HG03432 (cell line): ENCODE measurements around the gene NUDT4B.
A peak's percentile ranks its signal among the peaks of the same experiment; 100 is the strongest.
"Not testable (repeated sequence)": the region's sequence is repeated elsewhere in the genome, so short reads cannot be mapped to it uniquely, and the experiment has no call there.

ENCODE experiments used
- ATAC-seq: cut with Tn5 transposase; IDR thresholded peaks from one replicate; pipeline ENCODE4 v1.9.1; 2021; ENCODE audit warnings: mild to moderate bottlenecking, moderate library complexity; ENCODE audit not compliant: unreplicated experiment

NUDT4B gene

DNA sequence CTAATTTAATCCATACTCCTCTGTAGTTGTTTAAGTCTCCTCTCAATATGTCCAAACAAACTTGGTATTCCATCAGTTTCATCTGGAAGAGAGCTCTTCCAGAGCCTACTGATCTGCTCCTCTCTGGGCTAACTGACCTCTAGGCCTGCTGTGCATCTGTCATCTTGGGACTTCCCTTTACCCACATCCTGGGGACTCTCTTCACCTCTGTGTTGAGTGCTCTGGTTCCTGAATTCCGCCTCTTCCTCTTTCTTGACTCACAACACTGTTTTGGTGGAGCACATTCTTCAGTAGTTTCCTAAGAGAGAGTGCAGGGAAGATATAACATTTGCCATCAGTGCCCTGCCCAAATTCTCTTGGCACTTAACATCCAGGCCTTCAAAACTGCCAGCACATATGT is 13.0 kb upstream of the NUDT4B start:
- not testable (repeated sequence) for ATAC-seq

DNA sequence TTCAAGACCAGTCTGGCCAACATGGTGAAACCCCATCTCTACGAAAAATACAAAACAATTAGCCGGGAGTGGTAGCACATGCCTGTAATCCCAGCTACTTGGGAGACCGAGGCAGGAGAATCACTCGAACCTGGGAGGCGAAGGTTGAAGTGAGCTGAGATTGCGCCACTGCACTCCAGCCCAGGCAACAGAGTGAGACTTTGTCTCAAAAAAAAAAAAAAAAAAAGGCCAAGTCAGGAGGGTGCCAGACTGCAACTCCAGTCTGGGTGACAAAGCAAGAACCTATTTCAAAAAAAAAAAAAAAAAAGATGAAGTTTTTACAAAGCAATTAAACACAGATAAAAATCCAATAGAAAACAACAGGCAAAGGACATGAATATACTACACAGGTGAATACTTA is 9.9 kb upstream of the NUDT4B start:
- not testable (repeated sequence) for ATAC-seq

DNA sequence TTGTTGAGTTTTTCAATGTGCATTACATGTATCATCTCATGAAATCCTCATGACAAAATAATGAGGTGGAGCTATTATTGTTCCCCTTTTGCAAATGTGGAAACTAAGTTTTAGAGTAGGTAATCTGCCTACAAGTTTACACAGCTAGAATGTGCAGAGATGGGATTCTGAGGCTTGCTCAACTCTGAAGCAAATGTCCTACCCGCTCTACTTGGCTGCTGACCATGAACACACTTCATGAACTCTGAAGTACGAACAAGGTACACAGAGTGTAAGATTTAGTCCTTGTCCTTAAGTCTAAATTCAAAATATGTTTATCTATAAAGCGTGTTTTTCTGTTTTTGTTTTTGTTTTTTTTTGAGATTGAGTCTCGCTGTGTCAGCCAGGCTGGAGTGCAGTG is 5.4 kb upstream of the NUDT4B start:
- ATAC-seq = not testable (repeated sequence)

DNA sequence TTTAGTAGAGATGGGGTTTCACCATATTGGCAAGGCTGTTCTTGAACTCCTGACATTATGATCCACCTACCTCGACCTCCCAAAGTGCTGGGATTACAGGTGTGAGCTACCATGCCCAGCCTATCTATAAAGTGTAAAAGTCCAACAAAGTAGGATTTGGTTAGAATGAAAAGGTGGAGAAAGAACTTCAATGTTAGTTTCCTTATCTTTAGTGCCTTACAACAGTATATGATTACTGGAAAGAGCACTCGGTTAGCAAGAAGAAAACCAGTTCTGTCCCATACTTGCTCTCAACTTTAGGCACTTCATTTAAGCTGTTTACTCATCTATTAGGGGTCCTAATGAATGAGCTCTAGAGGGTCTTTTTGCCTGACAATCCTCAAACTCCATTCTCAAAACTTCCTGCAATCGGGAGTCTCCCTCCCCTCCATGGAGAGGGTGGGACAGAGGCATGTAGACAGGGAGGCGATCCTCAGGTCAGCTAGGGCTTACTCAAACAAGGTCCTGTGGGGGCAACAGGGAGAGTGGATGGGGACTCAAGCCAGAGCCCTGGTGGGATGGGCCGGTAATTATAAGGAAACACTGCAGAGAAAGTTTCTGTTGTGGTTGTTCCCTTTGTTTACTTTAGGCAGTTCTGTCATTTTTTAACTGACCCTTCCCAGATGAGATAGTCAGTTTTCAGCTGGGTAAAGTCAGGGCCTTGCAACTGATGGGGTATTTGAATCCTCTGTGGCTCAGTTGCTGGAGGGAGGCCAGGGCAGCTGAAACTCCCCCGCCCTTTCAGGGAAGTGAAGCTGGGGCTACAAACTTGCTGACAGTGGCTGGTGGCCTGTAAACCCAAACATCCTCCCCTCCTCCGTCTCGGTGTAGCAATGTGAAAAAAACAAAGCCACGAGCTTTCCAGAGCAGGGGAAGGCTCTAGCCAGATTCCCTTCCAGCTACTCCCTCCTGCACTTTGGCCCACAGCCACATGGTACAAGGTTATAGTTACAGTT is 4.6 kb upstream of the NUDT4B start:
- peak; percentile 53 for ATAC-seq

DNA sequence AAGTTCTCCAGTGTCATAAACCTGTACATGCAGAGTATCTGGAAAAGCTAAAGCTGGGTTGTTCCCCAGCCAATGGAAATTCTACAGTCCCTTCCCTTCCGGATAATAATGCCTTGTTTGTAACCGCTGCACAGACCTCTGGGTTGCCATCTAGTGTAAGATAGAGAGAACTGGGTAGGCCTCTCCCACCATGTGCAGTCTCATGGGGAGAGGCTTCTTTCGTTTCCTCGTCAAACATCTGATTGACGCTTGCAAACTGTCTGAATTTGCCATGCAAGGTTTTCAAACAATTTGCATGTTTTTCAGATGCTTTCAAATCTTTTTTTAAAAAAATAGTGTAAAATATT is 734 bp downstream of the NUDT4B start:
- peak; percentile 90 for ATAC-seq

DNA sequence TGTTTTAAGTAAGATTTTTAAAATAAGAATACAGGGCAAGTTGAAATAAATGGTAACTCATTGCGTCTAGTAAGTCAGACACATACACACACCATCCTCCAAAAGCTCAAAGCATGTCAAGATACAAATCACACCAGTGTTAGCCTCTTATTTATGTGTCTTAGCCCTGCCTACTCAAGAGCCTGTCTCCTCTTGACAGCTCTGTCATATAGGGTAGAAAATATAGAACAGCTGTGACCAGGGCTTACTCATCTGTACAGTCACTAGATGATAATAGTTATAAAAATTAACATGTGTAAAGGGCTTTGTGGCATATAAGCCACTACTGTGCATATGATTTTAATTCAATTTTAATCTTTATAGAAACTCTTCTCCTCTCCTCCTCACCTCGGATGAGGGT is 7.7 kb downstream of the NUDT4B start:
- ATAC-seq = not testable (repeated sequence)

DNA sequence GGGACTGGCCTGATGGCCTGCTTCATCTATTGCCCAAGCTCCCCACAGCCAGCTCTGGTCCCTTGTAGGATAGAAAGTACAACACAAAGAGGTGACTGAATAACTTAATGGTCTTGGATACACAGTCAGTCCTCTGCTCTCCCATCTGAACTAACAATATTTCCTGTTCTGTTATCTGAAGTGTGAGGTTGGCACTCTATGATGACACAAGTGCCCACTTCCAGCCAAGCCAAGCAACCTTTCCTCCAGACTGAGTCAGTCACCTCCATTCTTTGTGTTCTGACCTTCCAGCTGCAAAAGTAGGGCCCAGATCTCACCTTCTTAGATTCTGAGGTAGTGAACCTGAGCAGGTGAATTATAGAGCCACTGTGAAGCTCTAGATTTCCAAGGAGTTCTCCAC is 8.9 kb downstream of the NUDT4B start:
- ATAC-seq = not testable (repeated sequence)

DNA sequence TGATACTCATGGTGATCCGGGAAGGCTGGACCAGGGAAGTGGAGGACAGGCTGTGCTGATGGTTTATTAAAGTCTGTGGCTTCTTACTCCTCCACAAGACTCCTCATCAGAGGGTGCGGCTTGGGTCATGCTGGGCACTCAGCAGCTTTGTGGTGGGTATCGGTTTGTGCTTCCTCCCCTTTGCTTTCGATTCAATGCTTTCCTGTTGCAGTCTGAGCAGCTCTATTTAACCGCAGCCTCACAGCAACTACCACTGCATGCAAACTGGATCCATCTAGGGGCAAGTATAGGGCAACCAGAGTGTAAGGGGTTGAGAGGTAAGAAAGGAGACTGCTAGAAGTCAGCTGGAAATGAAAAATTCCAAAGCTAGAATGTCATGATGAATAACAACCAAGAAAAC is 9.8 kb downstream of the NUDT4B start:
- ATAC-seq = peak; percentile 96

DNA sequence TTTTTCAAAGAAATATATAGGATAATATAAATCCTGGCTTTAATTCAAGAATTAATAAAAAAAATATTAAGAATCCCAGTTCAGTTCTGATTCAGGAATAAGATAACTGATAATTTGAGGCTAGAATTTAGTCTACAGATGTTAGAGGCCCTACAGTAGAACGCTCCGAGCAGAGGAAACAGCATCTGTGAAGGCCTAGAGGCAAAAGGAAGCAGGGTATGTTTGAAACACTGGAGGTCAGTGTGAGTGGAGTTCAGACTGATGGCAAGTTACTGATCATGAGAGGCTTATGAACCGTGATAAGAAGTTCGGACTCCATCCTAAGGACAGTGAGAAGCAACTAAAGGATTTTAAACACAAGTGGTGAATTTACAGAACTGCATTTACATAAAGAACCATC is 10.4 kb downstream of the NUDT4B start:
- ATAC-seq = not testable (repeated sequence)

DNA sequence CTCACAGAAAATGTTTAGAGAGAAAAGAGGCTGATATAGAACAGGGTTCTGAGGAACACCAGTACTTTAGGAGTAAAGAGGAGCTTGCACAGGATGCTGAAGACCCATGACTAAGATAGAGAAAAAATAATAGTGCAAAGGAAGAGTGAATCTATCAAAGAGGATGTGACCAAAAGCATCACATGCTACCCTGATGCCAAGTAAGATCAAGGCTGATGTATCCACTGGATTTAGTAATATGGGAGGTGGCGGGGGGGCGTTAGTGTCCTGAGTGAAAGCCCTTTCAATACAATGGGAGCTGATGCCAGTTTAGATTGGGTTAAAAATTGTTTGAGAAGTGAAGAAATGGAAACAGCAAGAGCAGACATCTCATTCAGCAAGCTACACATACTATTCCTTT is 11.2 kb downstream of the NUDT4B start:
- ATAC-seq = not testable (repeated sequence)

DNA sequence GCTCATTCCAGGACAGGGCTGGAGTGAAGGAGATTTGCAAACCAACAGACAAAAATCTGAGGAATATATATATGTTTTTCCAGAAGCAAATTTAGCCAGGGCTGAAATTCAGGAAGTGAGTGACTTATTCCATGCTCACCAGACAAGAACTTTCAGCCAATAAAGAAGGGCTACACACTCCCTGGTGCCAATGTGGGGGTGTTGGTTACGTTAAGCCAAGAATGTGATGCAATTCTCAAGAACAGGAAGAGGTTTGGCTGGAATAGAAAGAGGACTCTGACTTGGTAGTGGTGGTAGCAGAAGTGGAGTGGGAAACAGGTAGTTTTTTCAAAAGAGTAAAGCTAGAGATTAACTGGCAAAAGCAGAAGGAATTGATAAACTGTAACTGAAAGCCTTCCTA is 11.6 kb downstream of the NUDT4B start:
- ATAC-seq = not testable (repeated sequence)

DNA sequence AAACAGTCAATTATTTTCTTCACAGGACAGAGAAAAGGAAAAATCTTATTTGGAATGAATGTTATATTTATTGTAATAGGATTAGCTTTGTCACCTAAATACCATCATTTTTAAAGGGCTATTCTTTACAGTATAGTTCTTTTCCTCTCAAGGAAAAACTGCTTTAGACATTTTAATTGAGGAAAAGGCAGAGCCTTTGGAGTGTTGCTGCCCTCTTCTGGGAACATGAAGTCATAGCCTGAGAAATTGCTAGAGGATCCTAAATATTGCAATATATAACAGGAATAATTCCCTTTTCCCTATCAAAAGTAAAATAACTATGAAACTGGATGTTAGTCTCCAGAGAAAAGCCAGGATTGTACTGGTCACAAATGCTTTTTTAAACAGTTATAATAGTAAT is 12.8 kb downstream of the NUDT4B start:
- not testable (repeated sequence) for ATAC-seq

DNA sequence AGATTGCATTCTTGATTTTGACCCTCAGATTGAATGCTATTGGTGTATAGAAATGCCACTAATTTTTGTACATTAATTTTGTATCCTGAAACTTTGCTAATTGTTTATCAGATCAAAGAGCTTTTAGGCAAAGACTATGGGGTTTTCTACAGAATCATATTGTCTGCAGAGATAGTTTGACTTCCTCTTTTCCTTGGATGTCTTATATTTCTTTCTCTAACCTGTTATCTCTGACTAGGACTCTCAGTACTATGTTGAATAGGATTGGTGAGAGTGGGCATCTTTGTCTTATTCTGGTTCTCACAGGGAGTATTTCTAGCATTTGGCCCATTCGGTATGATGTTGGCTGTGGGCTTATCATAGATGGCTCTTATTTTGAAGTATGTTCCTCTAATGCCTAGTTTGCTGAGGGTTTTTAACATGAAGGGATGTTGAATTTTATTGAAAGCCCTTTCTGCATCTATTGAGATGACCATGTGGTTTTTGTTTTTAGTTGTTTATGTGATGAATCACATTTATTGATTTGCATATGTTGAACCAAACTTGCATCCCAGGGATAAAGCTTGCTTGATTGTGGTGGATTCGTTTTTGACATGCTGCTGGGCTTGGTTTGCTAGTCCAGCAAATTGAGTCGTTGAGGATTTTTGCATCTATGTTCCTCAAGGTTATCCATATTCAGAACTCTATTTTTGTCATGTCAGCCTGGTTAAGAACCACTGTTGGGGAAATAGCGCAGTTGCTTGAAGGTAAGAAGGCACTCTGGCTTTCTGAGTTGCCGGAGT is 16.9 kb downstream of the NUDT4B start:
- not testable (repeated sequence) for ATAC-seq

DNA sequence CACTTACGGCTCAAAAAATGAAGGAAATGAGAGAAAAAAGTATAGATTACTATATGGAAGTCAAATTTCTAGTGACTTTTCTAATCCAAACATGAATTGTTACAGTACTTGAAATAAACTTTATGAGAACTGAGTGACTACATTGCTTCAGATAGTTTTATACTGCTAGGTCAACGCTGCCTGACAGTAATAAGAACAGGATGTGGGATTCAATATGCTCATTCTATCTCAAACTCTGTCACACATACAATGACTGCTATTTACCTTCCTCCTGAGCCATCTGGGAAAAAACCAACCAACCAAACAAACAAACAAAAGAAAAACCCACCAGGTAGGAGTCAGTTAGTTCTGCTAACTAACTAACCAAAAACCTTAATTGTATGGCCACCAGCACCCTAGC is 20.0 kb downstream of the NUDT4B start:
- not testable (repeated sequence) for ATAC-seq

DNA sequence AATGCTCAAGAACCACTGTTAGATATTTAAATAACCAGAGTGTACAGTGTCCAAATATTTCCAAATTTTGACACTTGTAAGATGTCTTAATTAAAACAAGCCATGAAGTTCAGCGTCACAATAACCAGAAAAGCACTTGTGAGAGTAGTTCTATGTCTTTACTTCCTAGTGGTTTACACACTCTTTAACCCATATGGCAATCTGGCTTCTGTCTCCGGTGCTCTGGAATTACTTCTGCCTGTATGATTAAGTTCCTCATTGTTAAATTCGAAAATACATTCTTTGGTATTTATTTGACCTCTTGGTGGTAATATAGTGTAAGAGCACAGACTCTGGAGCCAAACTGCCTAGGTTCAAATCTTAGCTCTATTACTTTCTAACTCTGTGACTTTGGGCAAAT is 20.9 kb downstream of the NUDT4B start:
- ATAC-seq = not testable (repeated sequence)

DNA sequence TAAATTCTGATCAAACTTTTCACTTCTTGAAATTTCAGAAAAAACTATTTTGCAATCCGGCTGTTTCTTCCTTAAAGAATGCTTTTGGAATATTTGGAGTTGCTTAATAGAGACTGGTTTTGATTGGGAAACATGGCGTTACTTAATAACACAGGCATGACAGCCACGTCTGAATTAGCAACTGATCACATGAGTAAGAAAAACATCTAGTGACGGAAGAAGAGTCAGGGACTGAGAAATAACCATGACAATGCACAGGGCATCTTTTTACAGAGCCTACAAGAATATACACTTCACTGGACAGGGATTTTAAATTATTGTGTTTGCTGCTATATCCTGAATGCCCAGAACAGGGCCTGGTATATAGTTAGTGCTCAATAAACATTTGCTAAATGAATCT is 25.1 kb downstream of the NUDT4B start:
- ATAC-seq = not testable (repeated sequence)

DNA sequence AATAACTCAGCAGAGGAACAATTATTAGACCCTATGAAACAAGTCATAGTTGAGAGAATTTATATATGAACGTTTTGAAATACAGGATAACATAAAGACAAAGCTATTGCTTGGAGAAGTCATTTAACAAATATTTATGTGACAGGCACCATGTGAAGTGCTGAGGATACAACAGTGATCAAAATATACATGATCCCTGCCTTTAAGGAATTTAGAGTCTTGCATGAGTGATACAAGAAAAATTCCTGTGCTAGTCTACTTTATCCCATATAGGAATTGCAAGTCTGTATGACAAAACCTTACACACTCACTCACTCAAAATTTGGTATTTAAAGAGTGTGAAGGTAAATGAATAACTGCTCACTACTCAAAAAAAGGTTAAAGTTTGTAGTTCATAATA is 25.5 kb downstream of the NUDT4B start:
- not testable (repeated sequence) for ATAC-seq

DNA sequence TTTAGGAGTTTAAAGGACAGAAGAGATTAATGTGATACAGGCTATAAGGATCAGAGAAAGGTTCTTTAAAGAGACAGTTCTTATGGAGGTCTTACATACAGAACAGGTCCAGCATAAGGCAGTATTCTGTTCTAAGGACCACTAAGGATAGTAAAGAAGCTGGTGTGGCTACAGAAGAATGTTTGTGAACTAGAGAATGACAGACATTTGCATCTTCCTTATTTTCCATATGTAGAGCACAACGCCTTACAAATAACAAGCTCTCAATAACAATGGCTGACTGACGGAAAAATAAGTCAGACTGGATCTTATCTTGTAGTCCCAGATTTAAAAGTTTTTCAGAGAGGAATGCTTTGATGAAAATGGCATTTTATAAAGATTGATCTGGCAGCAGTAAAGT is 26.7 kb downstream of the NUDT4B start:
- not testable (repeated sequence) for ATAC-seq

DNA sequence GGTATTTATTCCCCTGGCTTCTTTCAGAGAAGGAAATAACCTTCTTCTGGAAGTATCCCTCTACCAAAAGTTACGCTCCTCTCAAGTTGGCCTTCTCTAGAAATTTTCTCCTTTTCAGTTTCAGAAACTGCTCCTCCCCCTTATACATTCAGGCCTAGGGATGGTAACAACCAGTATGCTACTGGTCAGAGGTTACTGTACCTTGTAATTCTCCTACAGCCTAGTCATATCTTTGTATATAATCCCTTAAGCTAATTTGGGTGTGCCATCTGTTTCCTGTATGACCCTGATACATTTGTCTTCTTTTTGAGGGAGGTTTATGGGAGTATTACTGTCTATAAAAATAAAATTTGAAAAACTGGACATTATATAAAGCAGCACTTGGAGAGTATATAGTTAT is 29.1 kb downstream of the NUDT4B start:
- not testable (repeated sequence) for ATAC-seq

DNA sequence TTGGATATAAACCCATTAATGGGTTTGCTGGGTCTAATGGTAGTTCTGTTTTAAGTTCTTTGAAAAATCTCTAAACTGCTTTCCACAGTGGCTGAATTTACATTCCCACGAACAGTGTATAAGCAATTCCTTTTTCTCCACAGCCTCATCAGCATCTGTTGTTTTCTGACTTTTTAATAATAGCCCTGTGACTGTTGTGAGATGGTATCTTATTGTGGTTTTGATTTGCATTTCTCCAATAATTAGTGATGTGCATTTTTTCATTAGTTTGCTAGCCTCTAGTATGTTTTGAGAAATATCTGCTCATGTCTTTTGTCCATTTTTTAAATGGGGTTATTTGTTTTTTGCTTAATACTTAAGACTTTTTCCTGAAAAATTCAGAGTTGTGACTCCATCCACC is 31.8 kb downstream of the NUDT4B start:
- ATAC-seq = not testable (repeated sequence)

DNA sequence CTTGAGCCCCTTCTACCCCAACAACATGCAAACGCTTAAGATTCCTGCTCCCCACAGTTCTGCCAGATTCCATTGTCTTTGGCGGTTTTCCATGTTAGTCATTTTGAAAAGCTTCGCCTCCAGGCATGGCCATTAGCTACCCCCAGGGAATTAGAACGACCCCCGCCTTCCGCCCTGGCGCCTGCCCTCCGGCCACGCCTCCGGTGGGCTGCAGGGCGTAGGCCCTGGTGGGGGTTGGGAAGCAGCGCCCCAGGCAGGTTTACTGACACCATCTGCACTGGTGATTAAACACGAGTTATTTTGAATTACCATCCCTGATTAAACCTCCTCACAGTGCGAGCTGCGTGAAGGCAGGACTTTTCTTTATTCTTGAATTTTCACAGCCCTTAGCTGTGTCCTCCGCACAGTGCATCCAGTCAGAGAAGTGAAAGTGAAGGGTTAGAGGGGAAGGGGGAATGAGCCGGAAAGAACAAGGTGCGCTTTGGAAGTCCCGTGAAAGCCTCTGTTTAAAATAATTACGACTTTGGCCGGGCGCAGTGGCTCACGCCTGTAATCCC is 43.0 kb downstream of the NUDT4B start:
- not testable (repeated sequence) for ATAC-seq
